Neuronal stem cell (in vitro differentiated cells): ENCODE results near the gene THSD7A.

Experiments
- DNase-seq: peaks from one replicate; pipeline ENCODE4 v3.0.0-alpha.2; 2013; ENCODE audit warnings: low spot score
- H2AFZ ChIP-seq: one replicate; pipeline ENCODE4 v1.6.1; 2013; ENCODE audit warnings: mild to moderate bottlenecking, low read length, inconsistent platforms
- H2AK5ac ChIP-seq: 2 replicates; pipeline ENCODE4 v1.6.1; 2013; ENCODE audit warnings: low read depth, mild to moderate bottlenecking, inconsistent platforms, low read length, moderate library complexity, mixed read lengths
- H2BK120ac ChIP-seq: 2 replicates; pipeline ENCODE4 v1.6.1; 2013; ENCODE audit warnings: low read depth, mild to moderate bottlenecking, inconsistent platforms, low read length, moderate library complexity, mixed read lengths
- H2BK12ac ChIP-seq: one replicate; pipeline ENCODE4 v1.6.1; 2013; ENCODE audit warnings: low read length, inconsistent platforms
- H2BK15ac ChIP-seq: 2 replicates; pipeline ENCODE4 v1.6.1; 2013; ENCODE audit warnings: mild to moderate bottlenecking, low read length, inconsistent platforms, mixed read lengths
- H2BK5ac ChIP-seq: one replicate; pipeline ENCODE4 v1.6.1; 2013; ENCODE audit warnings: inconsistent platforms, mild to moderate bottlenecking, low read length, moderate library complexity
- H3K14ac ChIP-seq: one replicate; pipeline ENCODE4 v1.6.1; 2013; ENCODE audit warnings: low read length, inconsistent platforms
- H3K18ac ChIP-seq: 2 replicates; pipeline ENCODE4 v1.6.1; 2013; ENCODE audit warnings: low read length, inconsistent platforms
- H3K23ac ChIP-seq: 2 replicates; pipeline ENCODE4 v1.6.1; 2013; ENCODE audit warnings: low read depth, mild to moderate bottlenecking, mixed read lengths, low read length, inconsistent platforms; ENCODE audit not compliant: poor library complexity
- H3K27ac ChIP-seq: replicated peaks from 3 replicates; pipeline ENCODE4 v1.5.1; 2013; ENCODE audit warnings: low read length, inconsistent platforms
- H3K27me3 ChIP-seq, 3 experiments: 2 replicates each; pipeline ENCODE4 v1.6.1; 2013; ENCODE audit warnings: low read length in 3 of 3, mild to moderate bottlenecking in 2 of 3, inconsistent platforms in 1 of 3, low read depth in 1 of 3, mixed read lengths in 1 of 3, moderate library complexity in 1 of 3; ENCODE audit not compliant: control insufficient read depth in 3 of 3, insufficient read depth in 3 of 3
- H3K36me3 ChIP-seq, 2 donors: replicated peaks in 1 of 2; 2 replicates each; pipeline ENCODE4 v1.6.1; 2013; ENCODE audit warnings: low read length in 2 of 2; ENCODE audit not compliant: control insufficient read depth in 2 of 2, insufficient read depth in 2 of 2
- H3K4ac ChIP-seq: 2 replicates; pipeline ENCODE4 v1.6.1; 2013; ENCODE audit warnings: inconsistent platforms, mild to moderate bottlenecking, low read length, moderate library complexity
- H3K4me1 ChIP-seq, 2 donors: 1 replicate in 1 of 2; 2 replicates in 1 of 2; pipeline ENCODE4 v1.6.1; 2013; ENCODE audit warnings: low read length in 2 of 2, low read depth in 1 of 2; ENCODE audit not compliant: control insufficient read depth in 2 of 2, insufficient read depth in 1 of 2
- H3K4me2 ChIP-seq: one replicate; pipeline ENCODE4 v1.6.1; 2013; ENCODE audit warnings: mild to moderate bottlenecking, low read length, inconsistent platforms; ENCODE audit not compliant: insufficient read depth, poor library complexity, severe bottlenecking
- H3K4me3 ChIP-seq, 2 donors: 2 replicates each; pipeline ENCODE4 v1.5.1; 2013; ENCODE audit warnings: low read length in 2 of 2, mild to moderate bottlenecking in 2 of 2, inconsistent platforms in 1 of 2, moderate library complexity in 1 of 2
- H3K79me1 ChIP-seq: one replicate; pipeline ENCODE4 v1.6.1; 2013; ENCODE audit warnings: low read depth, mild to moderate bottlenecking, inconsistent platforms, low read length, moderate library complexity
- H3K9ac ChIP-seq: one replicate; pipeline ENCODE4 v1.6.1; 2013; ENCODE audit warnings: mild to moderate bottlenecking, low read depth, low read length, inconsistent platforms; ENCODE audit not compliant: poor library complexity
- H3K9me3 ChIP-seq, 2 donors: replicated peaks in 1 of 2; 2 replicates each; pipeline versions ENCODE3 to v1.6.1; 2013; ENCODE audit warnings: low read length in 2 of 2, mild to moderate bottlenecking in 2 of 2, inconsistent platforms in 1 of 2, low read depth in 1 of 2, mixed read lengths in 1 of 2, moderate library complexity in 1 of 2; ENCODE audit not compliant: control insufficient read depth in 2 of 2, insufficient read depth in 1 of 2
- H4K8ac ChIP-seq: one replicate; pipeline ENCODE4 v1.6.1; 2013; ENCODE audit warnings: low read depth, mild to moderate bottlenecking, inconsistent platforms, low read length, moderate library complexity
- H4K91ac ChIP-seq: one replicate; pipeline ENCODE4 v1.6.1; 2013; ENCODE audit warnings: low read length, low read depth, mild to moderate bottlenecking, inconsistent platforms; ENCODE audit not compliant: poor library complexity
- WGBS, 2 donors: extraction: QIAGEN DNeasy Blood & Tissue Kit; methylation state at CpG; one replicate each; pipeline ENCODE4 v1.1.7; 2013; ENCODE audit warnings: missing lambda C conversion rate in 2 of 2, mixed read lengths in 1 of 2; ENCODE audit not compliant: insufficient read length in 2 of 2, insufficient replicate concordance in 1 of 2; ENCODE audit errors: extremely low coverage in 2 of 2; 5-methylcytosine and 5-hydroxymethylcytosine counted together

THSD7A gene

GRCh38 chr7:11604505-11604904, 227.5 kb downstream of the THSD7A start:
- Histone ChIP-seq H3K23ac (no peak overlapping the region), H3K27me3 (no peaks in the 10 kb centered on the region), H2BK15ac (no peak overlapping the region), H3K9ac (no peak overlapping the region), H3K4me1 (peaks cover 0 to 5% of the 10 kb centered on the region in 2 donors), H3K18ac (no peak overlapping the region), H2BK12ac (no peak overlapping the region), H3K36me3 (no peaks in the 10 kb centered on the region), H2BK5ac (no peak overlapping the region), H3K9me3 (no peaks in the 10 kb centered on the region), H3K4me3 (no peak overlapping the region), H2AK5ac (no peak overlapping the region), H2AFZ (no peak overlapping the region), H3K79me1 (no peaks in the 10 kb centered on the region), H2BK120ac (no peak overlapping the region), H4K91ac (no peak overlapping the region), H3K4ac (no peak overlapping the region), H4K8ac (no peak overlapping the region), H3K27ac (no peak overlapping the region), H3K14ac (no peak overlapping the region), H3K4me2 (no peak overlapping the region)
- no peak for DNase-seq
- no CpG with 5 or more reads among the region's 1 CpG for WGBS, 2 donors

GRCh38 chr7:11601761-11602160, 230.2 kb downstream of the THSD7A start:
- H2BK5ac ChIP-seq, result no peak overlapping the region
- no peak overlapping the region for H3K4me2 ChIP-seq
- H3K18ac ChIP-seq, result no peak overlapping the region
- H2AK5ac ChIP-seq, result no peak overlapping the region
- peaks cover 0 to 5% of the 10 kb centered on the region in 2 donors for H3K4me1 ChIP-seq
- H3K23ac ChIP-seq, result no peak overlapping the region
- no peak overlapping the region for H2AFZ ChIP-seq
- no peak overlapping the region for H3K14ac ChIP-seq
- H2BK15ac ChIP-seq, result no peak overlapping the region
- H3K4ac ChIP-seq, result no peak overlapping the region
- H4K8ac ChIP-seq, result no peak overlapping the region
- no peak overlapping the region for H4K91ac ChIP-seq
- no peak overlapping the region for H2BK120ac ChIP-seq
- H3K4me3 ChIP-seq, result no peak overlapping the region
- H3K36me3 ChIP-seq, result no peaks in the 10 kb centered on the region
- DNase-seq, result no peak
- H2BK12ac ChIP-seq, result no peak overlapping the region
- H3K27ac ChIP-seq, result no peak overlapping the region
- no peaks in the 10 kb centered on the region for H3K27me3 ChIP-seq
- no peaks in the 10 kb centered on the region for H3K9me3 ChIP-seq
- no peak overlapping the region for H3K9ac ChIP-seq
- H3K79me1 ChIP-seq, result no peaks in the 10 kb centered on the region

- Histone ChIP-seq H3K4me2 (no peak overlapping the region), H2BK12ac (no peak overlapping the region), H2AFZ (no peak overlapping the region), H2AK5ac (no peak overlapping the region), H2BK15ac (no peak overlapping the region), H3K14ac (no peak overlapping the region), H3K27ac (no peak overlapping the region), H3K9me3 (no peaks in the 10 kb centered on the region), H3K36me3 (no peaks in the 10 kb centered on the region), H4K91ac (no peak overlapping the region), H3K4ac (no peak overlapping the region), H3K23ac (no peak overlapping the region), H3K4me1 (no peaks in the 10 kb centered on the region), H3K27me3 (no peaks in the 10 kb centered on the region), H4K8ac (no peak overlapping the region), H3K18ac (no peak overlapping the region), H2BK120ac (no peak overlapping the region), H3K79me1 (no peaks in the 10 kb centered on the region), H3K9ac (no peak overlapping the region), H2BK5ac (no peak overlapping the region), H3K4me3 (no peak overlapping the region)
- DNase-seq, result no peak
- no CpG with 5 or more reads among the region's 5 CpGs for WGBS, 2 donors
Observed at GRCh38 chr7:11593322-11593721, 238.7 kb downstream of the THSD7A start.

- Histone ChIP-seq H3K23ac (no peak overlapping the region), H3K36me3 (no peaks in the 10 kb centered on the region), H2BK120ac (no peak overlapping the region), H3K14ac (no peak overlapping the region), H3K9ac (no peak overlapping the region), H2BK12ac (no peak overlapping the region), H3K4me2 (no peak overlapping the region), H3K4me3 (no peak overlapping the region), H2BK5ac (no peak overlapping the region), H2BK15ac (no peak overlapping the region), H3K27me3 (no peaks in the 10 kb centered on the region), H3K4ac (no peak overlapping the region), H4K8ac (no peak overlapping the region), H3K18ac (no peak overlapping the region), H2AK5ac (no peak overlapping the region), H2AFZ (no peak overlapping the region), H3K9me3 (no peaks in the 10 kb centered on the region), H3K79me1 (no peaks in the 10 kb centered on the region), H4K91ac (no peak overlapping the region), H3K27ac (no peak overlapping the region), H3K4me1 (no peaks in the 10 kb centered on the region)
- no peak for DNase-seq
- no CpG with 5 or more reads among the region's 3 CpGs for WGBS, 2 donors
Observed at GRCh38 chr7:11592699-11593098, 239.3 kb downstream of the THSD7A start.
